Stimulated activated CD4-positive, alpha-beta T cell treated with anti-CD3 and anti-CD28 coated beads, Interleukin-12 subunit alpha, Interleukin-12 subunit beta, amount 100 ng/mL, for 48 hours (primary cell): ENCODE results near the gene FAM209B.
A peak's percentile ranks its signal among the peaks of the same experiment; 100 is the strongest.
"Not testable (repeated sequence)": the region's sequence is repeated elsewhere in the genome, so short reads cannot be mapped to it uniquely, and the experiment has no call there.

ENCODE experiments used
- DNase-seq, 3 donors: peaks; one replicate each; pipeline ENCODE4 v3.0.0-alpha.2; 2020; ENCODE audit warnings: low read depth in 2 of 3, low spot score in 1 of 3

The FAM209B gene

GRCh38 chr20:56532946-56533345 is at the start of gene FAM209B:
Gene FAM209B (plus strand): TSS chr20:56533246. CDS start chr20:56533342, 96 bp downstream.
- DNase-seq: not testable (repeated sequence)

GRCh38 chr20:56483970-56484369 is 49.1 kb upstream of the FAM209B start:
- no peak for DNase-seq

- DNase-seq: no peak
Observed at GRCh38 chr20:56487216-56487615, 45.8 kb upstream of the FAM209B start.

GRCh38 chr20:56488566-56488965 is 44.5 kb upstream of the FAM209B start:
- no peak for DNase-seq

GRCh38 chr20:56501116-56501515 is 31.9 kb upstream of the FAM209B start:
- DNase-seq: no peak

- no peak for DNase-seq
Observed at GRCh38 chr20:56503916-56504315, 29.1 kb upstream of the FAM209B start.

- peak in 2 of 3 donors; percentile 5 to 10 for DNase-seq
Observed at GRCh38 chr20:56504373-56505005, 28.6 kb upstream of the FAM209B start.

- no peak for DNase-seq
Observed at GRCh38 chr20:56506103-56506502, 26.9 kb upstream of the FAM209B start.

- DNase-seq: no peak
Observed at GRCh38 chr20:56511926-56512325, 21.1 kb upstream of the FAM209B start.

- DNase-seq: no peak
Observed at GRCh38 chr20:56513161-56514150, 19.6 kb upstream of the FAM209B start.

- no peak for DNase-seq
Observed at GRCh38 chr20:56516631-56517030, 16.4 kb upstream of the FAM209B start.

GRCh38 chr20:56517211-56517610 is 15.8 kb upstream of the FAM209B start:
- DNase-seq: no peak

GRCh38 chr20:56517641-56518040 is 15.4 kb upstream of the FAM209B start:
- no peak for DNase-seq

- DNase-seq: no peak
Observed at GRCh38 chr20:56518126-56518525, 14.9 kb upstream of the FAM209B start.

GRCh38 chr20:56518721-56519398 is 14.2 kb upstream of the FAM209B start:
- no peak for DNase-seq

- no peak for DNase-seq
Observed at GRCh38 chr20:56519551-56519950, 13.5 kb upstream of the FAM209B start.

- no peak for DNase-seq
Observed at GRCh38 chr20:56520180-56520579, 12.9 kb upstream of the FAM209B start.

GRCh38 chr20:56520746-56521354 is 12.2 kb upstream of the FAM209B start:
- DNase-seq: not testable (repeated sequence)

GRCh38 chr20:56522311-56522710 is 10.7 kb upstream of the FAM209B start:
- DNase-seq: no peak

GRCh38 chr20:56524444-56524843 is 8.6 kb upstream of the FAM209B start, which contains the start of gene FAM209A:
Gene FAM209A (plus strand): TSS chr20:56524744. CDS start chr20:56524809, 65 bp downstream.
- not testable (repeated sequence) for DNase-seq

GRCh38 chr20:56527521-56527920 is 5.5 kb upstream of the FAM209B start:
- no peak for DNase-seq
